Activated CD4-positive, alpha-beta T cell treated with anti-CD3 and anti-CD28 coated beads, Interleukin-2, amount 50 U/mL, for 24 hours (primary cell): ENCODE measurements around the gene SLC20A1.

ENCODE experiments used
- DNase-seq, 2 donors: peaks; one replicate each; pipeline ENCODE4 v3.0.0-alpha.2; 2020; ENCODE audit warnings: low read depth in 1 of 2, low spot score in 1 of 2

Gene SLC20A1

DNA sequence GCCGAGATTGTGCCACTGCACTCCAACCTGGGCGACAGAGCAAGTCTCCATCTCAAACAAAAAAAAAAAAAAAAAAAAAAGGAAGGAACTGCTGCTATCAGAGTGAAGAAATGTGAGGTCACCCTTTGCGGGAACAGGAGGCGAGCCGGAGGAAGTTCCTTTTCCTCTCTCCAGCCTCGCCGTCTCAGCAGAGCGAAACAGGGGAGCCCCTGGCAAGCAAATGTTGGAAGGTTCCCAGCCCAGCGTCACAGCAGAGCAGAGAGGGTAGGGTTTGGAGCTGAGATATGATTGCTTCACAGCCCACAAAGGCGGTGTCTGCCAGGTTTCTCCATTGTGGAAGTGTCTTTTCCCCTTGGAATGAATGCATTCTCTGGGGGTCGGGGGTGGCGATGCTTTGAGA, 28.5 kb downstream of the SLC20A1 start:
- DNase-seq: no peak

DNA sequence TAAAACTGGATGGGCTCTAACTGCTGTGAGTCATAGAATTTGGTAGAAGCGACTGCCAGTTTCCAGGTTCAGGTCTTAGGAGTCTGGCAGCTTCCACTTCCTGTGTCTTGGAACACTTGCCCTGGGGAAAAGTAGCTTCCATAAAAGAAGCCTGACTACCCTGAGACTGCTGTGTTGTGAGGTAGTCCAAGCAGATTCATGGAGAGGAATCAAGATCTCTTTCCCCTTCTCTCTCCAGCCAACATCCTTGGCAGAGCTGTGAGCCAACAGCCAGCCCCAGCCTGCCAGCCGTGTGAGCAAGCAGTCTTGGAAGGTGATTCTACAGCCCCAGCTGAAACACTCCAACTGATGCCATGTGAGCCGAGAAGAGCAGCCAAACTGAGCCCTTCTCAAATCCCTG, 33.7 kb downstream of the SLC20A1 start:
- no peak for DNase-seq

GRCh38 chr2:112680666-112681101, 34.9 kb downstream of the SLC20A1 start:
- no peak for DNase-seq

- no peak for DNase-seq
Observed at GRCh38 chr2:112682101-112682500, 36.4 kb downstream of the SLC20A1 start.

DNA sequence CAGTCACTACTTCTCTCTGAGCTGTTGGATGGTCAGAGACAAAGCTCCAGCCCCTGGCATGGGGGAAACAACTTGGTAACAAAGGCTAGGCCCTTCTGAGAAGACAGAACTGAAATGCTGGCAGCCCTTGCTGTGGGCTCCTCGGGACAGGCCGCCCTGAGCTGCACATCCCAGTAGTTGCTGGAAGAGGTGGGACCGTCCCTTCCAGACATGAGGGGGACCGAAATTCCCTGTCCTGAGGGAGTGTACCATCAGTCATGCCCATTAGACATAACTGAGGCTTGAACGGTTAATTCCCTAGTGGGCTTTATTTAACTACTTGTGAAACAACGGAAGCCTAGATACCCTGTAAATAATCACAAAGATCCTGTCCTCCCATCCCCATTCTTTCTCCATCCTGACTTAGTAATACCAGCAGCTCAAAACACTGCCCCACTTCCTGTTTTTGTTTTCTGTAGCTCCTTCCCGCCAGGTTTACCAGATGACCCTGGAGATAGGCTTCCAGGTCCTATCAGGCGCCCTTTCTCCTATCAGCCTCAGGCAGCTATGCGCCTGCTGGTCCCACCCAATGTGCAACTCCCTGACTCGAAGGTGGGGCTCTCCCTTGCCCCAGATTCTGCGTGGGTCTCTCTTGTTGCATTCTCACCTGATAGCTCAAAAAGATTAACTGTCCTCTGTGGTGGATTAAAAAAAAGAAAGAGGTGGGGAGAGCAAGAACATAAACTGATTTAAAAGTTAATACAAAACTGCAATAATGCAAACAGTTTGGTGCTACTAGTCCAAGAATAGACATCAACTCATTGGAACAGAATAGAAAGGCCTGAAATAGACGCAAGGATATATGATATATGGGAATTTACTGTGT, 38.0 kb downstream of the SLC20A1 start:
- DNase-seq: no peak

DNA sequence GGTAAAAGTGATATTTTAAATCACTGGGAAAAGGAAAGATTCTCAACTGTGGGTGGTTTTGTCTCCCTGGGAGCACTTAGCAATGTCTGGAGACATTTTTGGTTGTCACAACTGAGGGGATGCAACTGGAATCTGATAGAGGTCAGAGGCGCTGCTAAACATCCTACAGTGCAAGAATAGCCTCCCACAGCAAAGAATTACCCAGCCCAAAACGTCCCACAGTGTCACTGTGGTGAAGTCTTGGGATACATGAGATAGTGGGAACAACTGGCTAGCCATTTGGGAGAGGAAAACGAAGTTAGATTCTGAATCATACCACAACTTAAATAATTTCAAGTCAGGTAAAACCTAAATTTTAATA, 38.7 kb downstream of the SLC20A1 start:
- no peak for DNase-seq

- DNase-seq: no peak
Observed at GRCh38 chr2:112685271-112685884, 39.6 kb downstream of the SLC20A1 start.

DNA sequence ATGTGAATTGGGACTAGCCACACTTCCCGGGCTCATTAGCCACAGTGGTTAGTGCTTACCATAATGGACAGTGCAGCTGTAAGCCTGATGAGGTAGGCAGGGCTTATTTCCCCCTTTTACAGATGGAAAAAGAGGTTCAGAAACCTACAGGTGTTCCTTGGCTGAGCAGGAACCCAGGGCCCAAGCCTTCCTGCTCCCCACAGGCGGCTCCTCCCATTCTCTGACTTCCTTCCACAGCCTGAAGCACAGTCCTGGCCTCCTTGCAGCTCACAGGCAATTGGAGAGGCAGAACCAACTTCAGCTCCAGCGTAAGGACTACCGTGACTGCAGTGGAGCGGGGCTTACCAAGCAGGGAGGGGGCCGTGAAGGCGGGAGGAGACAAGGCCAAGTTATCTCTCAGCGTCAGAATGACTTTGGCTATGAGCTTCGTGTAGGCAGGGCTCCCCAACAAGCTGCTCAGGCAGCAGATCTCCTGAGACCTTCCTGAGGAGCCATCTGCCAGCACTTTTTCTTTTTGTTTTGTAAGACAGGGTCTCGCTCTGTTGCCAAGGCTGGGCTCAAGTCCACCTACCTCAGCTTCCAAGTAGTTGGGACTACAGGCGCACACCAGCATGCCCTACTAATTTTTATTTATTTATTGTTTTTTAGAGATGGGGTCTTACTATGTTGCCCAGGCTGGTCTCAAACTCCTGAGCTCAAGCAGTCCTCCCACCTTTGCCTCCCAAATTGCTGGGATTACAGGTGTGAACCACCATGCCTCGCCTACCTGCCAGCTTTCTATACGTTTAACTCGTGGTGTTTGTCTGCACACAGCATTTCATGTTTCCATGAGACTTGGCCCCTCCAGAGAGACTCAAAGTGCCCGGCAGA, 40.8 kb downstream of the SLC20A1 start:
- no peak for DNase-seq

- DNase-seq: no peak
Observed at GRCh38 chr2:112687522-112687921, 41.8 kb downstream of the SLC20A1 start.

- no peak for DNase-seq
Observed at GRCh38 chr2:112688086-112688880, 42.5 kb downstream of the SLC20A1 start.

GRCh38 chr2:112690853-112691401, 45.2 kb downstream of the SLC20A1 start:
- DNase-seq: peak; percentile 8 to 50

DNA sequence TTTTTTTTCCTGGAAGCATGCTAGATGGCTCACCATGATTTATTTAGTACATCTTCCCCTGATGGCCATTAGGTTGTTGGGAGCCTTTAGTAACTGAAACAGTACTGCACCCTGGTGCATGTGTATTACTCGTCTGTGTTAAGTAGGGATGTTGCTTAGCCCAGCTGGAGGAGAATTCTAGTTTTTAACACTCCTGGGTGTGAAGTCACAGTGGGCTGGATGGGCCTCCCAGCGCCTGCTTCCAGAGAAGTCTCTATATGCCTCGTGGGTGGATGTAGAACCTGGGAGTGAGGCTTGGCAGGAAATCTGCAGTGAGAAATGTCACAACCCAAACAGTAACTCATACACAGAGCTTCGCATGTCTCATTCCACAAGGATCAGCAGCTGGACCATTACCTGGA, 46.1 kb downstream of the SLC20A1 start:
- DNase-seq: no peak

- peak in 1 of 2 donors; percentile 37 for DNase-seq
Observed at GRCh38 chr2:112692495-112692911, 46.8 kb downstream of the SLC20A1 start.

- peak in 1 of 2 donors; percentile 13 for DNase-seq
Observed at GRCh38 chr2:112692918-112693317, 47.2 kb downstream of the SLC20A1 start.

GRCh38 chr2:112693596-112693995, 47.9 kb downstream of the SLC20A1 start:
- DNase-seq: no peak

DNA sequence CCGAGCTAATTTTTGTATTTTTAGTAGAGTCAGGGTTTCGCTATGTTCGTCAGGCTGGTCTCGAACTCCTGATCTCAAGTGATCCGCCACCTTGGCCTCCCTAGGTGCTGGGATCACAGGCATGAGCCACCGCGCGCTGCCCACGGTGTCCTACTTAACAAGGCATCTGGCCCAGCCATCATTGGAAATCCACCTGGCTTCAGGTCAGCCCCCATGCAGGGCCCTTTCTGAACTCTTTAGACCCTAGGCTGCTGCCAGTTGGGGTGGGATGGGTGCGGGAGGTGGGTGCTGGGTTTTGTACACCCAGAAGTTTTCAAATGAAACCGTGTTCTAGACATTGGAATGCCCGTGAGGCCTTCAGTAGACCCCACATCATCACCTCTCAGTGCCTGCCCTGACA, 48.4 kb downstream of the SLC20A1 start:
- DNase-seq: no peak

- no peak for DNase-seq
Observed at GRCh38 chr2:112698834-112699515, 53.2 kb downstream of the SLC20A1 start.

- no peak for DNase-seq
Observed at GRCh38 chr2:112699984-112700667, 54.4 kb downstream of the SLC20A1 start.

- DNase-seq: no peak
Observed at GRCh38 chr2:112701052-112701451, 55.3 kb downstream of the SLC20A1 start.
